Mesodermal cell (in vitro differentiated cells): ENCODE data around the gene NOP9.
A peak's percentile ranks its signal among the peaks of the same experiment; 100 is the strongest.

Source experiments
- H3K27ac ChIP-seq: 2 replicates; pipeline ENCODE4 v1.7.0; 2013; ENCODE audit warnings: mild to moderate bottlenecking, low read depth, low read length, moderate library complexity; ENCODE audit not compliant: severe bottlenecking
- H3K36me3 ChIP-seq: 2 replicates; pipeline ENCODE4 v1.7.1; 2013; ENCODE audit warnings: mild to moderate bottlenecking, low read length, moderate library complexity; ENCODE audit not compliant: control insufficient read depth, insufficient read depth
- H3K4me1 ChIP-seq: one replicate; pipeline ENCODE4 v1.7.1; 2013; ENCODE audit warnings: mild to moderate bottlenecking, low read length; ENCODE audit not compliant: insufficient read depth, control insufficient read depth, poor library complexity, severe bottlenecking
- H3K4me3 ChIP-seq: 2 replicates; pipeline ENCODE4 v1.7.0; 2013; ENCODE audit warnings: low read length, control low read depth, mild to moderate bottlenecking; ENCODE audit not compliant: insufficient read depth, poor library complexity, severe bottlenecking; ENCODE audit errors: extremely low read depth
- H3K9me3 ChIP-seq: 2 replicates; pipeline ENCODE4 v1.7.1; 2013; ENCODE audit warnings: mild to moderate bottlenecking, low read length, moderate library complexity; ENCODE audit not compliant: control insufficient read depth
- WGBS, 2 experiments: methylation state at CpG; one replicate each; pipeline ENCODE4 v1.1.5; 2013; ENCODE audit warnings: missing lambda C conversion rate in 2 of 2; ENCODE audit not compliant: insufficient coverage in 2 of 2; 5-methylcytosine and 5-hydroxymethylcytosine counted together

NOP9 gene

GRCh38 chr14:24264298-24264697 lies 35.4 kb upstream of the NOP9 start:
- Histone ChIP-seq H3K27ac (no peak overlapping the region), H3K36me3 (peaks cover 16% of the 10 kb centered on the region), H3K9me3 (no peaks in the 10 kb centered on the region), H3K4me3 (no peak overlapping the region), H3K4me1 (peaks cover under 1% of the 10 kb centered on the region)
- 90 to 91% methylated on average over 5 to 6 of the region's 6 CpGs for WGBS, 2 experiments

GRCh38 chr14:24266344-24267244 lies 33.1 kb upstream of the NOP9 start:
- Histone ChIP-seq H3K27ac (no peak overlapping the region), H3K4me3 (no peak overlapping the region), H3K9me3 (no peaks in the 10 kb centered on the region), H3K36me3 (peaks cover 16% of the 10 kb centered on the region), H3K4me1 (no peaks in the 10 kb centered on the region)
- 96 to 98% methylated on average over 15 to 17 of the region's 18 CpGs for WGBS, 2 experiments

- Histone ChIP-seq H3K4me3 (no peak overlapping the region), H3K36me3 (peaks cover 16% of the 10 kb centered on the region), H3K9me3 (no peaks in the 10 kb centered on the region), H3K4me1 (no peaks in the 10 kb centered on the region), H3K27ac (no peak overlapping the region)
- WGBS, 2 experiments: 95 to 98% methylated on average over 9 of the region's 9 CpGs
Measured at GRCh38 chr14:24267516-24267915, 32.1 kb upstream of the NOP9 start.

- Histone ChIP-seq H3K36me3 (peaks cover 16% of the 10 kb centered on the region), H3K9me3 (no peaks in the 10 kb centered on the region), H3K27ac (no peak overlapping the region), H3K4me1 (no peaks in the 10 kb centered on the region), H3K4me3 (no peak overlapping the region)
- WGBS, 2 experiments: 87 to 99% methylated on average over 5 to 7 of the region's 9 CpGs
Measured at GRCh38 chr14:24268225-24268624, 31.4 kb upstream of the NOP9 start.

GRCh38 chr14:24269368-24269767 lies 30.3 kb upstream of the NOP9 start:
- H3K27ac ChIP-seq: no peak overlapping the region
- no peaks in the 10 kb centered on the region for H3K4me1 ChIP-seq
- 88 to 98% methylated on average over 7 to 8 of the region's 8 CpGs for WGBS, 2 experiments
- peaks cover 16% of the 10 kb centered on the region for H3K36me3 ChIP-seq
- H3K9me3 ChIP-seq: no peaks in the 10 kb centered on the region
- H3K4me3 ChIP-seq: no peak overlapping the region

- Histone ChIP-seq H3K27ac (no peak overlapping the region), H3K4me3 (no peak overlapping the region), H3K9me3 (no peaks in the 10 kb centered on the region), H3K36me3 (peaks cover 16% of the 10 kb centered on the region), H3K4me1 (no peaks in the 10 kb centered on the region)
- WGBS, 2 experiments: 98 to 100% methylated on average over 13 of the region's 14 CpGs
Measured at GRCh38 chr14:24269910-24270536, 29.6 kb upstream of the NOP9 start.

GRCh38 chr14:24270537-24271133 lies 29.0 kb upstream of the NOP9 start:
- Histone ChIP-seq H3K9me3 (no peaks in the 10 kb centered on the region), H3K36me3 (peaks cover 16% of the 10 kb centered on the region), H3K4me1 (no peaks in the 10 kb centered on the region), H3K4me3 (peak overlapping the region; percentile 86), H3K27ac (peak overlapping the region; percentile 99)
- WGBS, 2 experiments: 30 to 34% methylated on average over 12 to 13 of the region's 13 CpGs

GRCh38 chr14:24271134-24271833 lies 28.4 kb upstream of the NOP9 start, which contains the start of gene RABGGTA:
TSS of gene RABGGTA (minus strand) at chr14:24271597. CDS start at chr14:24271115, 482 bp downstream.
- Histone ChIP-seq H3K36me3 (peaks cover 13% of the 10 kb centered on the region), H3K4me3 (peak within 1 kb of the TSS; percentile 86), H3K9me3 (no peaks in the 10 kb centered on the region), H3K27ac (peak within 1 kb of the TSS; percentile 99), H3K4me1 (no peaks in the 10 kb centered on the region)
- WGBS, 2 experiments: 0 to 1% methylated on average over 42 to 51 of the region's 61 CpGs

- no peak overlapping the region for H3K27ac ChIP-seq
- no peaks in the 10 kb centered on the region for H3K4me1 ChIP-seq
- no peaks in the 10 kb centered on the region for H3K9me3 ChIP-seq
- peak overlapping the region; percentile 86 for H3K4me3 ChIP-seq
- H3K36me3 ChIP-seq: peaks cover 8% of the 10 kb centered on the region
- 19% methylated on average over 2 to 3 of the region's 3 CpGs for WGBS, 2 experiments
Measured at GRCh38 chr14:24271834-24272263, 27.8 kb upstream of the NOP9 start.

- Histone ChIP-seq H3K27ac (no peak overlapping the region), H3K4me1 (no peaks in the 10 kb centered on the region), H3K36me3 (peaks cover 8% of the 10 kb centered on the region), H3K4me3 (no peak overlapping the region), H3K9me3 (no peaks in the 10 kb centered on the region)
- 89 to 91% methylated on average over 2 of the region's 2 CpGs for WGBS, 2 experiments
Measured at GRCh38 chr14:24272467-24272866, 27.2 kb upstream of the NOP9 start.
